Neural progenitor cell (in vitro differentiated cells): ENCODE results near the gene MSI1.

Source experiments
- CTCF ChIP-seq: fragments of 200-600 bp; sonication (generic); IDR thresholded peaks from 2 replicates; pipeline ENCODE4 v1.5.1; 2017; ENCODE audit warnings: antibody characterized with exemption, mild to moderate bottlenecking
- EZH2 ChIP-seq: fragments of 200-600 bp; sonication (generic); IDR thresholded peaks from 2 replicates; pipeline ENCODE4 v1.6.1; 2017; ENCODE audit warnings: antibody characterized with exemption, mild to moderate bottlenecking, moderate library complexity
- EZH2phosphoT487 ChIP-seq: fragments of 200-600 bp; sonication (generic); IDR thresholded peaks from 2 replicates; pipeline ENCODE4 v1.6.1; 2017; ENCODE audit warnings: antibody characterized with exemption

GRCh38 chr12:120367924-120368788 lies 808 bp downstream of the MSI1 start:
- no peak for TF ChIP-seq CTCF
- TF ChIP-seq EZH2phosphoT487, result no peak
- no peak for TF ChIP-seq EZH2
